ENCODE data around the gene RASAL2.
"Not testable (repeated sequence)": the region's sequence is repeated elsewhere in the genome, so short reads cannot be mapped to it uniquely, and the experiment has no call there.

The RASAL2 gene

GRCh38 chr1:178368208-178368607, 274.3 kb downstream of the RASAL2 start:
- in situ Hi-C loops (cut with MboI; ENCODE audit: low sequenced_read_pairs) = no loop called here

GRCh38 chr1:178371235-178371634, 277.3 kb downstream of the RASAL2 start:
- in situ Hi-C loops (cut with MboI; ENCODE audit: low sequenced_read_pairs) = no loop called here

GRCh38 chr1:178371933-178372388, 278.1 kb downstream of the RASAL2 start:
- in situ Hi-C loops (cut with MboI; ENCODE audit: low sequenced_read_pairs) = no loop called here

- in situ Hi-C loops (cut with MboI; ENCODE audit: low sequenced_read_pairs) = no loop called here
These were observed 280.1 kb downstream of the RASAL2 start for GRCh38 chr1:178374016-178374415.

GRCh38 chr1:178376008-178376407, 282.1 kb downstream of the RASAL2 start:
- in situ Hi-C loops (cut with MboI; ENCODE audit: low sequenced_read_pairs) = no loop called here

GRCh38 chr1:178379807-178380206, 285.9 kb downstream of the RASAL2 start:
- in situ Hi-C loops (cut with MboI; ENCODE audit: low sequenced_read_pairs) = no loop called here

GRCh38 chr1:178382372-178382771, 288.5 kb downstream of the RASAL2 start:
- in situ Hi-C loops (cut with MboI; ENCODE audit: low sequenced_read_pairs) = no loop called here

- in situ Hi-C loops (cut with MboI; ENCODE audit: low sequenced_read_pairs) = no loop called here
These were observed 291.8 kb downstream of the RASAL2 start for GRCh38 chr1:178385662-178386061.

- in situ Hi-C loops (cut with MboI; ENCODE audit: low sequenced_read_pairs) = no loop called here
These were observed 294.7 kb downstream of the RASAL2 start for GRCh38 chr1:178388418-178389145.

- in situ Hi-C loops (cut with MboI; ENCODE audit: low sequenced_read_pairs) = no loop called here
These were observed 295.5 kb downstream of the RASAL2 start for GRCh38 chr1:178389441-178389840.

- in situ Hi-C loops (cut with MboI; ENCODE audit: low sequenced_read_pairs) = not testable (repeated sequence)
These were observed 296.4 kb downstream of the RASAL2 start for GRCh38 chr1:178390280-178390679.

- in situ Hi-C loops (cut with MboI; ENCODE audit: low sequenced_read_pairs) = no loop called here
These were observed 299.5 kb downstream of the RASAL2 start for GRCh38 chr1:178393370-178393769.

GRCh38 chr1:178396789-178397188, 302.9 kb downstream of the RASAL2 start:
- in situ Hi-C loops (cut with MboI; ENCODE audit: low sequenced_read_pairs) = no loop called here

- in situ Hi-C loops (cut with MboI; ENCODE audit: low sequenced_read_pairs) = no loop called here
These were observed 303.8 kb downstream of the RASAL2 start for GRCh38 chr1:178397678-178398077.

- in situ Hi-C loops (cut with MboI; ENCODE audit: low sequenced_read_pairs) = no loop called here
These were observed 305.3 kb downstream of the RASAL2 start for GRCh38 chr1:178399177-178399728.

- in situ Hi-C loops (cut with MboI; ENCODE audit: low sequenced_read_pairs) = no loop called here
These were observed 311.2 kb downstream of the RASAL2 start for GRCh38 chr1:178405137-178405536.

- in situ Hi-C loops (cut with MboI; ENCODE audit: low sequenced_read_pairs) = no loop called here
These were observed 313.3 kb downstream of the RASAL2 start for GRCh38 chr1:178407215-178407614.

- in situ Hi-C loops (cut with MboI; ENCODE audit: low sequenced_read_pairs) = no loop called here
These were observed 313.8 kb downstream of the RASAL2 start for GRCh38 chr1:178407655-178408054.

- in situ Hi-C loops (cut with MboI; ENCODE audit: low sequenced_read_pairs) = no loop called here
These were observed 315.0 kb downstream of the RASAL2 start for GRCh38 chr1:178408871-178409270.

- in situ Hi-C loops (cut with MboI; ENCODE audit: low sequenced_read_pairs) = no loop called here
These were observed 315.6 kb downstream of the RASAL2 start for GRCh38 chr1:178409541-178409940.

- in situ Hi-C loops (cut with MboI; ENCODE audit: low sequenced_read_pairs) = no loop called here
These were observed 318.0 kb downstream of the RASAL2 start for GRCh38 chr1:178411756-178412399.

- in situ Hi-C loops (cut with MboI; ENCODE audit: low sequenced_read_pairs) = no loop called here
These were observed 318.5 kb downstream of the RASAL2 start for GRCh38 chr1:178412400-178412770.

All from HL-60/S4 (cell line).